KMS-11 (cell line): ENCODE measurements around the gene PXN.

ENCODE experiments used
- H2AFZ ChIP-seq: fragments of 200-600 bp; sonication (generic); 2 replicates; pipeline ENCODE4 v1.6.1; 2016; ENCODE audit warnings: antibody characterized with exemption, mixed run types, low read depth
- H3K27ac ChIP-seq: fragments of 200-600 bp; sonication (generic); 2 replicates; pipeline ENCODE4 v1.6.1; 2016; ENCODE audit warnings: mild to moderate bottlenecking, mixed run types
- H3K27me3 ChIP-seq: fragments of 200-600 bp; sonication (generic); 2 replicates; pipeline ENCODE4 v1.6.1; 2017; ENCODE audit warnings: mild to moderate bottlenecking, low read depth, mixed run types, moderate library complexity; ENCODE audit not compliant: insufficient read depth
- H3K36me3 ChIP-seq: fragments of 200-600 bp; sonication (generic); 2 replicates; pipeline ENCODE4 v1.6.1; 2017; ENCODE audit warnings: mild to moderate bottlenecking, mixed run types; ENCODE audit not compliant: insufficient read depth
- H3K4me1 ChIP-seq: fragments of 200-600 bp; sonication (generic); 2 replicates; pipeline ENCODE4 v1.6.1; 2016; ENCODE audit warnings: mild to moderate bottlenecking, low read depth, mixed run types; ENCODE audit not compliant: poor library complexity, severe bottlenecking
- H3K4me2 ChIP-seq: fragments of 200-600 bp; sonication (generic); 2 replicates; pipeline ENCODE4 v1.7.0; 2016; ENCODE audit warnings: mild to moderate bottlenecking, mixed run types
- H3K4me3 ChIP-seq: fragments of 200-600 bp; sonication (generic); IDR thresholded peaks from 2 replicates; pipeline ENCODE4 v1.6.1; 2017; ENCODE audit warnings: low read depth, low read length, mixed read lengths; ENCODE audit not compliant: insufficient read depth
- H3K79me2 ChIP-seq: fragments of 200-600 bp; sonication (generic); 2 replicates; pipeline ENCODE4 v1.6.1; 2016; ENCODE audit warnings: low read depth, mixed run types; ENCODE audit not compliant: insufficient read depth
- H3K9ac ChIP-seq: fragments of 200-600 bp; sonication (generic); 2 replicates; pipeline ENCODE4 v1.6.1; 2016; ENCODE audit warnings: mild to moderate bottlenecking, mixed run types
- H4K20me1 ChIP-seq: fragments of 200-600 bp; sonication (generic); 2 replicates; pipeline ENCODE4 v1.6.1; 2016; ENCODE audit warnings: mild to moderate bottlenecking, mixed run types; ENCODE audit not compliant: insufficient read depth
- TF ChIP-seq, protein P1 (sequence below): fragments of 200-600 bp; sonication (generic); conservative IDR thresholded peaks from 2 replicates; pipeline ENCODE4 v1.6.1; 2017; ENCODE audit warnings: low read depth, mild to moderate bottlenecking, antibody characterized with exemption, low read length, moderate library complexity, mixed read lengths

Gene PXN

DNA sequence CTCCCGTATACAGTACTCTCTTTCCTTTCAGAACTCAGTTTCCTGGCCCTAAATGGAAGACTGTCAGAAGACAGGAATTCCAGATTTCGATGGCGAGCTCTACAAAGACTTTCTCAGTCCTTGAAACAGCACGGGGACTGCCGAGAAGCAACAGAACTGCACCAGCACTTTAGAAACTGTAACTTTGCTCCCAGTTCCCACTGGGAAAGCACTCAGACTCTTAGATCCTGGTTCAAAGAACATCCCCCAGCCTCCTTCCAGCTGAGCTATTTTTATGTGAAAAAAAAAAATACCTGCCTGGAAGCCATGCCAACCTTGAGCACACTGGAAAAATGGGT, 1.8 kb downstream of the PXN start:
- TF ChIP-seq, protein P1, sequence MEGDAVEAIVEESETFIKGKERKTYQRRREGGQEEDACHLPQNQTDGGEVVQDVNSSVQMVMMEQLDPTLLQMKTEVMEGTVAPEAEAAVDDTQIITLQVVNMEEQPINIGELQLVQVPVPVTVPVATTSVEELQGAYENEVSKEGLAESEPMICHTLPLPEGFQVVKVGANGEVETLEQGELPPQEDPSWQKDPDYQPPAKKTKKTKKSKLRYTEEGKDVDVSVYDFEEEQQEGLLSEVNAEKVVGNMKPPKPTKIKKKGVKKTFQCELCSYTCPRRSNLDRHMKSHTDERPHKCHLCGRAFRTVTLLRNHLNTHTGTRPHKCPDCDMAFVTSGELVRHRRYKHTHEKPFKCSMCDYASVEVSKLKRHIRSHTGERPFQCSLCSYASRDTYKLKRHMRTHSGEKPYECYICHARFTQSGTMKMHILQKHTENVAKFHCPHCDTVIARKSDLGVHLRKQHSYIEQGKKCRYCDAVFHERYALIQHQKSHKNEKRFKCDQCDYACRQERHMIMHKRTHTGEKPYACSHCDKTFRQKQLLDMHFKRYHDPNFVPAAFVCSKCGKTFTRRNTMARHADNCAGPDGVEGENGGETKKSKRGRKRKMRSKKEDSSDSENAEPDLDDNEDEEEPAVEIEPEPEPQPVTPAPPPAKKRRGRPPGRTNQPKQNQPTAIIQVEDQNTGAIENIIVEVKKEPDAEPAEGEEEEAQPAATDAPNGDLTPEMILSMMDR = no peak
- no peaks in the 10 kb centered on the region for H3K4me1 ChIP-seq
- no peaks in the 10 kb centered on the region for H3K79me2 ChIP-seq
- no peak overlapping the region for H3K4me3 ChIP-seq
- H3K9ac ChIP-seq = no peak overlapping the region
- H3K4me2 ChIP-seq = no peak overlapping the region
- H3K36me3 ChIP-seq = no peaks in the 10 kb centered on the region
- H3K27me3 ChIP-seq = no peaks in the 10 kb centered on the region
- no peak overlapping the region for H2AFZ ChIP-seq
- no peak overlapping the region for H3K27ac ChIP-seq
- no peaks in the 10 kb centered on the region for H4K20me1 ChIP-seq

DNA sequence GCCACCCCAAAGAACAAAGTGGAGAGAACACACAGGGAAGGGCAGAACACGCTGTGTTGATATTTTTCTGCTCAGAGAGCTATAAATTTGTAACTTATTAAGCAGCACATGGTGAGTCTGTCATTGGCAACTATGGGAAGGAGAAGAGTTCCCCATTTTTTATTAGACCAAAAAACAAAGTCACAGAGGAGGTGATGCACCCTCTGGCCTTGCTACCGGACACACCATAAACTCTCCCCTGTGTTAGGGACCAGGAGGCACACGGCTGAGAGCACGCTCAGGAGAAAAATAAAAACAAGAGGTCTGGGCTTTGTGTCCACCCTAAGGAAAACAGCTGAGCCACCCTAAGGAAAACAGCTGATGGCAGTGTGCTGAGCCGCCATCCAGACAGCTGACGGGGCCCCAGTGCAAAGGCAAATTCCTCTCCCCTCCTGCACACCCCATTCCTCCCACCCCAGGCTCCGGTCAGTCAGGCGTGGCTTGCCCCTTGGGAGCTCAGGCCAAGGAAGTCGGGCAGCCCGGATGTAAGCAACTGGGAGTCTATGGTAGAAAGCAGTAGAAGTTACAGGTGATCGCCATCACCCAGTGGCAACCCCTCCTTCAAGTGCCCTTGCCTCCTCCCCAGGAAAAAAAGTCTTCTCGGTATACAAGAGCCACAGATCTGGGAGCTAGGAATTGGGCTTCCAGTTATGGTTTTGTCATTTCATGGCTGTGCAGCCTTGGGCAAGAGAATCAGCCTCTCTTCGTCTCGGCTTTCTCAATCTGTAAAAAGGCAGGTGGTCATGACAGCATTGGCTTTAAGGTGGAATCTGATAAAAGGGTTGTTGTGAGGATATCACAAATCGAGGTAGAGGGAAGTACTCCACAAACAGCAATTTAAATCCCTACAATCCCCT, 2.4 kb downstream of the PXN start:
- TF ChIP-seq, protein P1 = no peak
- Histone ChIP-seq H2AFZ (no peak overlapping the region), H3K79me2 (no peaks in the 10 kb centered on the region), H4K20me1 (no peaks in the 10 kb centered on the region), H3K4me1 (no peaks in the 10 kb centered on the region), H3K4me2 (no peak overlapping the region), H3K36me3 (no peaks in the 10 kb centered on the region), H3K4me3 (no peak overlapping the region), H3K27ac (no peak overlapping the region), H3K27me3 (no peaks in the 10 kb centered on the region), H3K9ac (no peak overlapping the region)

DNA sequence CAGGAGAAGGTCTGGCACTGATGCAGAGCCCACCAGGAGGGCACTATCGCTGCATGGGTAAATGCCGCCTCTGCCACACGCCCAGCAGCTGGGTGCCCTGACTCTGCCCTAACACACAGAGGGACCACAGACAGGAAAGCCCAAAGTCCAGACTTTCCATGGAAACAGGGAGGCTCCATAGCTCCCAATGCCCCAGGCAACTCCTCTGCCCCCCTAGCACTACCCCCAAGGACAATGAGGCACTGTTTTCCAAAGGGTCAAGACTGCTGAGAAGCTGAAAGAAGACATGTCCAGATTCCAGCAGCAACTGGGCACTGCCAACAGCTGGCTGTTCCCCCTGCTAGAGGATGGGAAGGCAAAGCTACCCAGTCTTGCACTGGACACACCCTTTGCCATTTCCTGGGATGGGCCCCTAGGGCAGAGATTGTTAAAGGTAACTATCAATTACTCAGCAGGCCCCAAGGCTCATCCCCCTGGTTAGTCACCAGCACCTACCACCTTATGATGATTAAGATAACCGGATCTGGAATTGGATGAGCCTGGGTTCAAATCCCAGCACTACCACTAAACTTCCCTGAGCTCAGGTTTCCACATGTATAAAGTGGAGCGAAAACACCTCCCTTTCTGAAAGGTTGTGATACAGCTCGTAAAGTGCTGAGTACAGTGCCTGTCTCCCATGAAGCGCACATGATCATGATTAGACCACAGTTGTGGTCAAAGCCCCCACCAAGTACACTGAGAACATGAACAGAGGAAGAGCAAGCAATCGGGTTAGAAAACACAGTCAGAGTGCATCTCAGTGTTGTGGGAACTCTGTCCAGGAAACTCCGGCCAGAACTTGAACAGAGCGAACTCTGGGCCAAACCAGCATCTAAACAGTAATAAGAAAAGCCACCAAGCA, 3.3 kb downstream of the PXN start:
- no peak overlapping the region for H3K4me3 ChIP-seq
- H3K4me1 ChIP-seq = no peaks in the 10 kb centered on the region
- H3K27ac ChIP-seq = no peak overlapping the region

DNA sequence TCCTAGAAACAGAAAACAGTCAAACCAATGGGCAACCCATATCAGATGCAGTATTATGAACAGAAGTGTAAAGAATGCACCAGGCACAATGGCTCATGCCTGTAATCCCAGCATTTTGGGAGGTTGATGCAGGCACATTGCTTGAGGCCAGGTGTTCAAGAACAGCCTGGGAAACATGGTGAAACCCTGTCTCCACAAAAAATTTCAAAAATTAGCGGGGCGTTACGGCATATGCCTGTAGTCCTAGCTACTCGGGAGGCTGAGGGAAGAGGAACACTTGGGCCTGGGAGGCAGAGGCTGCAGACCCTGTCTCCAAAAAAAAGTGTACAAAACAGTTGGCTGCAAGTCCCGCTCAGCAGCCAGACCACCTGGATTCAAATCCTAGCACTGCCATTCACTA, 4.9 kb downstream of the PXN start:
- Histone ChIP-seq H3K9ac (no peak overlapping the region), H3K4me1 (no peaks in the 10 kb centered on the region), H2AFZ (no peak overlapping the region), H3K4me3 (no peak overlapping the region), H4K20me1 (no peaks in the 10 kb centered on the region), H3K79me2 (no peaks in the 10 kb centered on the region), H3K4me2 (no peak overlapping the region), H3K27ac (no peak overlapping the region), H3K36me3 (no peaks in the 10 kb centered on the region), H3K27me3 (no peaks in the 10 kb centered on the region)
- TF ChIP-seq, protein P1 = no peak

More for the DNA sequence above, 3.3 kb downstream of the PXN start:
- Histone ChIP-seq H3K9ac (no peak overlapping the region), H3K27me3 (no peaks in the 10 kb centered on the region), H3K36me3 (no peaks in the 10 kb centered on the region), H2AFZ (no peak overlapping the region), H4K20me1 (no peaks in the 10 kb centered on the region), H3K79me2 (no peaks in the 10 kb centered on the region), H3K4me2 (no peak overlapping the region)
- TF ChIP-seq, protein P1 = no peak
